Lower leg skin (tissue), 4 donors: ENCODE data around the gene SEC24D. TPM values are rescaled to one million over a fixed set of nuclear protein-coding genes. Genes with fewer than 3 reads are reported as not detected.

Experiments
- DNase-seq, 2 donors: peaks; one replicate each; pipeline ENCODE4 v3.0.0-alpha.2; 2019; ENCODE audit warnings: low spot score in 2 of 2
- H3K4me3 ChIP-seq: fragments of 200-600 bp; sonication (generic); 2 replicates; pipeline ENCODE4 v1.5.1; 2017; ENCODE audit warnings: mild to moderate bottlenecking, low read depth; ENCODE audit not compliant: poor library complexity, severe bottlenecking
- POLR2A ChIP-seq, 2 donors: fragments of 450-650 bp; IDR thresholded peaks; one replicate each; pipeline ENCODE4 v1.6.1; 2016 to 2017; ENCODE audit warnings: antibody characterized with exemption in 2 of 2, mild to moderate bottlenecking in 1 of 2, moderate library complexity in 1 of 2
- WGBS, 2 donors: methylation state at CpG; one replicate each; pipeline ENCODE4 v1.1.5; 2018; 5-methylcytosine and 5-hydroxymethylcytosine counted together
- intact Hi-C: fragments of 100-400 bp; cut with DNase I; formaldehyde crosslinking; loops from one replicate; pipeline ENCODE4 v1.15.0; 2023; ENCODE audit warnings: low total_unique reads
- total RNA-seq, 4 donors: library from RNA; depleted of rRNA; stranded (reverse); fragments of >200 nt; gene quantifications; one replicate each; pipeline ENCODE4 v1.1.0, GENCODE V29; 2016
- TF ChIP-seq, protein P1 (sequence below), 3 donors: fragments of 450-650 bp; IDR thresholded peaks; one replicate each; pipeline ENCODE4 v1.5.1; 2016; ENCODE audit warnings: antibody characterized with exemption in 3 of 3, mild to moderate bottlenecking in 3 of 3, moderate library complexity in 2 of 3

Gene SEC24D
- total RNA-seq, 4 donors from 2014 or later, result 8.0 to 14.8 (median 12.9) TPM

DNA sequence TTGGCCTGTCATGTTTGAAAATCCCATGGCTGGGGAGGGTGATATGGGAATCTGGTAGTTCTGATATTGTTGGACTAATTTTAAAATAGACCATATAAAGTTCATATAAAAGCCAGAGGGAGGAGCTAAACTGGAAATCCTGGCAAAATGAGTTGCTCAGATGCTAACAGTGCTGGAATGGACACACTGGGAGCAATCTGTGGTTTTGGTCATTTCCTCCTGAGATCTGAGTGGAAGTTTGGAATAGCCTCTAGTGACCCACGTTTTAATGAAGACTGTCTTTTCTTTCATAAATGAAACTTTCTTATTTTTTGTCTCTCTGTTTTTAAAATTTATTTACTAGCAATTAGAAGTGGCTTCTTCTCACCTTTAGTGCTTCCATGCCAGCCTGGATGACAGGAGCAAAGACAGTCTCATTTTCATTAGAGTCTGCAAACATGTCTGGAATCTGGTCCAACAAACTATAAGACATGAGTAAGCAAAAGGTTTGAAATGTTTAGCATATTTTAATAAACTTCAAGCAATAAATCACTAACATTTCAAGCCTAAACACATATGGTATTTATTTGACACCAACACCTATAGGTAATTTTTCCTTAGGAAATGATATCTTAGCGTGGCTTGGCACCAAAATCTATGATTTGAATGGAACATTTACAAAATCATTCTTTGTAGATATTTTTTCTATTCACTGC, 84.2 kb downstream of the SEC24D start:
- no peak for DNase-seq
- TF ChIP-seq, protein P1, sequence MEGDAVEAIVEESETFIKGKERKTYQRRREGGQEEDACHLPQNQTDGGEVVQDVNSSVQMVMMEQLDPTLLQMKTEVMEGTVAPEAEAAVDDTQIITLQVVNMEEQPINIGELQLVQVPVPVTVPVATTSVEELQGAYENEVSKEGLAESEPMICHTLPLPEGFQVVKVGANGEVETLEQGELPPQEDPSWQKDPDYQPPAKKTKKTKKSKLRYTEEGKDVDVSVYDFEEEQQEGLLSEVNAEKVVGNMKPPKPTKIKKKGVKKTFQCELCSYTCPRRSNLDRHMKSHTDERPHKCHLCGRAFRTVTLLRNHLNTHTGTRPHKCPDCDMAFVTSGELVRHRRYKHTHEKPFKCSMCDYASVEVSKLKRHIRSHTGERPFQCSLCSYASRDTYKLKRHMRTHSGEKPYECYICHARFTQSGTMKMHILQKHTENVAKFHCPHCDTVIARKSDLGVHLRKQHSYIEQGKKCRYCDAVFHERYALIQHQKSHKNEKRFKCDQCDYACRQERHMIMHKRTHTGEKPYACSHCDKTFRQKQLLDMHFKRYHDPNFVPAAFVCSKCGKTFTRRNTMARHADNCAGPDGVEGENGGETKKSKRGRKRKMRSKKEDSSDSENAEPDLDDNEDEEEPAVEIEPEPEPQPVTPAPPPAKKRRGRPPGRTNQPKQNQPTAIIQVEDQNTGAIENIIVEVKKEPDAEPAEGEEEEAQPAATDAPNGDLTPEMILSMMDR (IDR thresholded peaks at IDR 0.05), result no peak
- no peak for TF ChIP-seq POLR2A (IDR thresholded peaks at IDR 0.05)
- intact Hi-C loops, result no loop called here
- H3K4me3 ChIP-seq, result no peak overlapping the region
- 50 to 53% methylated on average over 2 of the region's 2 CpGs for WGBS, 2 donors

DNA sequence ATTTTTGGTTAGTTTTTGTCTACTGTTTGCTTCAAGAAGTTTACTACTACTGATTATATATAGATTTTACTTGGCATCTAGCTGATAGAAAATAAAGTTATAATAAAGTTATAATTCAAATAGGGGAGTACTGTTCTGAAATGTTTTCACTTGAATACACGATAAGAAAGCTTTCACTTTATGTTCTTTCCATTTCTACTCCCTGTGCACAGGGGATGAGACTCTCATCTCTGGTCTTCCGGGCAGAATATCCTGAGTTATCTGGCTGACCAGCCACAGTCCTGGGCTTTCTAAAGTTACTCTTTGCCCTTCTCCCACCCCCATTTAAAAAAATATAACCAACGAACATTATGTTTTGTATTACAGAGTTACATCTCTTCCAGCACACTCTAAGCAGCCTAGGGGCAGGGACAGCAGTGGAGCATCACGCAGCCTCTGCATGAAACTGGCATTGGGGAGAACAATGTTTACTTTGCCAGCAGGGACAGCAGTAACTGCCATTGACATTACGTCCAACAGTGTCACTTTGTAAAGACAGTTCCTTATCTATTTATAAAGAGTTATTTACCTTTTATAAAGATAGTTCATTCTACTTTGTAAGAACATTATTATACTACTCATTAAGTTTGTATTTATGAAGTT, 86.5 kb downstream of the SEC24D start:
- no peak overlapping the region for H3K4me3 ChIP-seq
- WGBS, 2 donors, result 73 to 75% methylated on average over 5 of the region's 5 CpGs
- TF ChIP-seq, protein P1 (IDR thresholded peaks at IDR 0.05), result no peak
- no peak for TF ChIP-seq POLR2A (IDR thresholded peaks at IDR 0.05)
- DNase-seq, result no peak
- intact Hi-C loops, result loop anchor here (10.0 kb wide), 3 partner anchors 145 to 1275 kb away; no protein-coding TSS in a partner anchor

DNA sequence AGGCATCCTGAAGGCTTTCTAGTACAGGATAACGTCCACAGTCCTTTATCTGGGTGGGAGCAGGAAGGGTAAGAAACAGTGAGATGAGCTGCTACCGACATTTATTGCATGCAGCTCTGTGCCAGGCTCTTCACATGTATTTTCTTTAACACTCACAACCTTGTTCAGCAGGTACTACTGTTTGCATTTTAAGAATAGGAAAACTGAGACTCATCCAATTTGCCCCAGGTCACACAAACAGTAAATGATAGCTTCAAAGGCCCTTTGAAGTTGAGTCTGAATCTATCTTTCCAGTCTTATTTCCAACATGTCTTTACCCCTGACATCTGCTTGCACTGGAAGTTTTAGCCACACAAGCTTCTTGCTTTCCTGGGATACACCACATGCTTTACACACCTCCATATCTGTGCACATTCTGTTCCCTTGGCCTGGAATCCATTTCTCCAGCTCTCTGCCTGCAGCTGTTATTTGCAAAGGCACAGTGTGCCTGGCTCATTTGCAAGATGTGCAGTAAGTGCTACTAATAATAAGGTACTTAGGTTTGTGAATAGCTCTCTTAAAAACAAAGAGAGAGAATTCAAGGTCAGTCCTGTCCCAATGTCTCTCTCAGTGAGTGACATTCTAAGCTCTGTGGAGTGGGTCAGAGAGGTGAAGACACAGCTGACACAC, 89.5 kb downstream of the SEC24D start:
- no peak for DNase-seq
- 13 to 36% methylated on average over 2 of the region's 2 CpGs for WGBS, 2 donors
- no peak overlapping the region for H3K4me3 ChIP-seq
- TF ChIP-seq, protein P1 (IDR thresholded peaks at IDR 0.05), result no peak
- TF ChIP-seq POLR2A (IDR thresholded peaks at IDR 0.05), result no peak
- intact Hi-C loops, result loop anchor here (10.0 kb wide), 3 partner anchors 148 to 1278 kb away; no protein-coding TSS in a partner anchor

DNA sequence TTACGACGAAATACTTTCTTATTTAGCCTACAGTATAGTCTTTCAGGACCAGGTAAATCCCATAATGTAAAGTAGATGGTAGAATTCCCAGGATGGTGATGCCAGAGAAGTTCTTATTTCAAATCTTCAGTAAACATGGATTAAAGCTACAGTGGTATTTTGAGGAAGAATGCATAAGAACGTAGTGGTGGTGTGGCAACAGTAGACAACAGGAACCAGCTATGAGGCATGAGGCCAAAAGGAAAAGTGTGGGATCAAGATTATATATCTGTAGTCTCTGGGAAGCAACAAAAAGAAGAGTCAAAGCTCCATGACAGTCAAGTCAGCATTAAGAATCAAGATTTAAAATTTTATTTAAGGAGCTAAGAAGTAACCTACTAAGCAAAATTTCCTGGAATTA, 90.6 kb downstream of the SEC24D start:
- intact Hi-C loops, result loop anchor here (10.0 kb wide), 3 partner anchors 149 to 1279 kb away; no protein-coding TSS in a partner anchor
- 69 to 76% methylated on average over 3 of the region's 3 CpGs for WGBS, 2 donors
- no peak overlapping the region for H3K4me3 ChIP-seq
- TF ChIP-seq POLR2A (IDR thresholded peaks at IDR 0.05), result no peak
- TF ChIP-seq, protein P1 (IDR thresholded peaks at IDR 0.05), result no peak
- no peak for DNase-seq

DNA sequence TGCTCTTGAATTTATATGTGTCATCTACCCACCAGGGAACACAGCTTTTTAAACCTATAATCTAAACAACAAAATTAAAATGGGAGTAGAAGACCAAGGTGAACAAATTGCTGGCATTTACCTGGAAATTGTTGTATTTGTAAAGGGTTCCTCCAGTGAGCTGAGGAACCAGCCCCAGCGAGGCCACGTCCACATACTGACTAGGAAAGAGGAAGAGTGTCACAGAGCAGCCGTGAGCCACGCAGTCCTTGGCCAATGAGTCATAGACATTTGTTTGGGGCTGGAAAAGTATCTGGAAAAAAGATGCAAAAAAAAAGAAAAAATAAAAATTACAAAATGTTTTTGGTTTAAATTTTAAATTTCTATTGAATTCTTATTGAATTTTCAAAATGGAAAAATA, 92.1 kb downstream of the SEC24D start:
- 69 to 80% methylated on average over 4 of the region's 4 CpGs for WGBS, 2 donors
- intact Hi-C loops, result loop anchor here (10.0 kb wide), 3 partner anchors 151 to 1281 kb away; no protein-coding TSS in a partner anchor
- no peak for DNase-seq
- H3K4me3 ChIP-seq, result no peak overlapping the region
- no peak for TF ChIP-seq POLR2A (IDR thresholded peaks at IDR 0.05)
- TF ChIP-seq, protein P1 (IDR thresholded peaks at IDR 0.05), result no peak
